Measurements from ENCODE around the gene CARD11.
A peak's percentile ranks its signal among the peaks of the same experiment; 100 is the strongest.
"Not testable (repeated sequence)": the region's sequence is repeated elsewhere in the genome, so short reads cannot be mapped to it uniquely, and the experiment has no call there.

The CARD11 gene

GRCh38 chr7:3055626-3056025 is 12.0 kb upstream of the CARD11 start:
- DNase-seq (no peak), ATAC-seq (replicated peaks) (no peak)
- no peaks in the 10 kb centered on the region for H3K4me1 Mint-ChIP-seq (ENCODE audit: low read depth in 2 of 2)
- H3K27ac Mint-ChIP-seq = no peak overlapping the region
- no peak overlapping the region for H3K4me3 Mint-ChIP-seq
- no peaks in the 10 kb centered on the region for H3K9me3 Mint-ChIP-seq
- no peaks in the 10 kb centered on the region for H3K36me3 Mint-ChIP-seq (ENCODE audit: insufficient read depth)
- H3K27me3 Mint-ChIP-seq = peaks cover 0 to 9% of the 10 kb centered on the region in 2 donors

GRCh38 chr7:3042861-3043489 is 692 bp downstream of the CARD11 start:
- Mint-ChIP-seq H3K9me3 (no peaks in the 10 kb centered on the region), H3K36me3 (ENCODE audit: insufficient read depth) (peaks cover 31% of the 10 kb centered on the region), H3K4me3 (peak overlapping the region; percentile 94 to 97), H3K4me1 (ENCODE audit: low read depth in 2 of 2) (peaks cover 43 to 45% of the 10 kb centered on the region in 2 donors), H3K27me3 (no peaks in the 10 kb centered on the region), H3K27ac (peak overlapping the region; percentile 87 to 95)
- DNase-seq (peak; percentile 45 to 48 (median 46)), ATAC-seq (replicated peaks) (peak; percentile 78)

- no peak for DNase-seq
- H3K4me3 Mint-ChIP-seq = peak overlapping the region; percentile 94 to 97
- ATAC-seq (replicated peaks) = no peak
- no peaks in the 10 kb centered on the region for H3K9me3 Mint-ChIP-seq
- H3K4me1 Mint-ChIP-seq (ENCODE audit: low read depth in 2 of 2) = peaks cover 51% of the 10 kb centered on the region in 2 donors
- H3K36me3 Mint-ChIP-seq (ENCODE audit: insufficient read depth) = peaks cover 34% of the 10 kb centered on the region
- peak overlapping the region; percentile 87 to 95 for H3K27ac Mint-ChIP-seq
- no peaks in the 10 kb centered on the region for H3K27me3 Mint-ChIP-seq
These were observed 1.5 kb downstream of the CARD11 start for GRCh38 chr7:3041986-3042675.

- Mint-ChIP-seq H3K9me3 (no peaks in the 10 kb centered on the region), H3K36me3 (ENCODE audit: insufficient read depth) (peaks cover 36% of the 10 kb centered on the region)
These were observed 3.9 kb downstream of the CARD11 start for GRCh38 chr7:3039787-3040186.

GRCh38 chr7:3038011-3038410 is 5.7 kb downstream of the CARD11 start:
- peaks cover 37% of the 10 kb centered on the region for H3K36me3 Mint-ChIP-seq (ENCODE audit: insufficient read depth)
- ATAC-seq (replicated peaks); DNase-seq; H3K9me3 Mint-ChIP-seq; H3K27me3 Mint-ChIP-seq: not testable (repeated sequence)
- H3K27ac Mint-ChIP-seq = peak overlapping the region; percentile 87 to 95
- H3K4me3 Mint-ChIP-seq = peak overlapping the region; percentile 58 to 97
- H3K4me1 Mint-ChIP-seq (ENCODE audit: low read depth in 2 of 2) = peaks cover 65 to 70% of the 10 kb centered on the region in 2 donors

More at GRCh38 chr7:3039787-3040186, 3.9 kb downstream of the CARD11 start:
- H3K4me3 Mint-ChIP-seq = peak overlapping the region; percentile 58 to 97
- ATAC-seq (replicated peaks) = no peak
- no peaks in the 10 kb centered on the region for H3K27me3 Mint-ChIP-seq
- peak overlapping the region; percentile 87 to 95 for H3K27ac Mint-ChIP-seq
- peaks cover 57 to 60% of the 10 kb centered on the region in 2 donors for H3K4me1 Mint-ChIP-seq (ENCODE audit: low read depth in 2 of 2)
- no peak for DNase-seq

- ATAC-seq (replicated peaks) = no peak
- H3K36me3 Mint-ChIP-seq (ENCODE audit: insufficient read depth) = peaks cover 39% of the 10 kb centered on the region
- no peak for DNase-seq
- peak overlapping the region; percentile 8 to 97 for H3K4me3 Mint-ChIP-seq
- no peaks in the 10 kb centered on the region for H3K9me3 Mint-ChIP-seq
- no peaks in the 10 kb centered on the region for H3K27me3 Mint-ChIP-seq
- peak overlapping the region; percentile 87 to 95 for H3K27ac Mint-ChIP-seq
- peaks cover 65 to 74% of the 10 kb centered on the region in 2 donors for H3K4me1 Mint-ChIP-seq (ENCODE audit: low read depth in 2 of 2)
These were observed 6.4 kb downstream of the CARD11 start for GRCh38 chr7:3037259-3037658.

- H3K36me3 Mint-ChIP-seq (ENCODE audit: insufficient read depth) = peaks cover 50% of the 10 kb centered on the region
These were observed 9.0 kb downstream of the CARD11 start for GRCh38 chr7:3034591-3035150.

GRCh38 chr7:3033581-3033980 is 10.1 kb downstream of the CARD11 start:
- H3K4me3 Mint-ChIP-seq = no peak overlapping the region
- no peaks in the 10 kb centered on the region for H3K9me3 Mint-ChIP-seq
- H3K4me1 Mint-ChIP-seq (ENCODE audit: low read depth in 2 of 2) = peaks cover 57 to 59% of the 10 kb centered on the region in 2 donors
- H3K36me3 Mint-ChIP-seq (ENCODE audit: insufficient read depth) = peaks cover 44% of the 10 kb centered on the region
- no peak for DNase-seq
- no peak for ATAC-seq (replicated peaks)
- peak overlapping the region in 1 of 2 donors; percentile 3 for H3K27ac Mint-ChIP-seq
- no peaks in the 10 kb centered on the region for H3K27me3 Mint-ChIP-seq

More at GRCh38 chr7:3034591-3035150, 9.0 kb downstream of the CARD11 start:
- Mint-ChIP-seq H3K4me1 (ENCODE audit: low read depth in 2 of 2) (peaks cover 56 to 57% of the 10 kb centered on the region in 2 donors), H3K27me3 (no peaks in the 10 kb centered on the region), H3K4me3 (no peak overlapping the region), H3K9me3 (no peaks in the 10 kb centered on the region), H3K27ac (peak overlapping the region; percentile 3 to 70)
- ATAC-seq (replicated peaks) (no peak), DNase-seq (no peak)

GRCh38 chr7:3033136-3033535 is 10.5 kb downstream of the CARD11 start:
- ATAC-seq (replicated peaks) = no peak
- Mint-ChIP-seq H3K27me3 (no peaks in the 10 kb centered on the region), H3K9me3 (no peaks in the 10 kb centered on the region), H3K27ac (peak overlapping the region; percentile 3 to 51), H3K36me3 (ENCODE audit: insufficient read depth) (peaks cover 40% of the 10 kb centered on the region), H3K4me1 (ENCODE audit: low read depth in 2 of 2) (peaks cover 57 to 59% of the 10 kb centered on the region in 2 donors), H3K4me3 (no peak overlapping the region)
- no peak for DNase-seq

- Mint-ChIP-seq H3K4me1 (ENCODE audit: low read depth in 2 of 2) (peaks cover 57 to 60% of the 10 kb centered on the region in 2 donors), H3K27me3 (no peaks in the 10 kb centered on the region), H3K36me3 (ENCODE audit: insufficient read depth) (peaks cover 42% of the 10 kb centered on the region), H3K9me3 (no peaks in the 10 kb centered on the region), H3K4me3 (no peak overlapping the region), H3K27ac (peak overlapping the region; percentile 22 to 51)
- ATAC-seq (replicated peaks) (no peak), DNase-seq (no peak)
These were observed 11.4 kb downstream of the CARD11 start for GRCh38 chr7:3032256-3032655.

- Mint-ChIP-seq H3K9me3 (no peaks in the 10 kb centered on the region), H3K27ac (peak overlapping the region; percentile 91 to 93), H3K27me3 (no peaks in the 10 kb centered on the region), H3K4me1 (ENCODE audit: low read depth in 2 of 2) (peaks cover 49 to 57% of the 10 kb centered on the region in 2 donors), H3K4me3 (peak overlapping the region; percentile 11 to 48), H3K36me3 (ENCODE audit: insufficient read depth) (peaks cover 58% of the 10 kb centered on the region)
- ATAC-seq (replicated peaks) (no peak), DNase-seq (no peak)
These were observed 14.5 kb downstream of the CARD11 start for GRCh38 chr7:3029138-3029537.

GRCh38 chr7:3028758-3029093 is 14.9 kb downstream of the CARD11 start:
- Mint-ChIP-seq H3K36me3 (ENCODE audit: insufficient read depth) (peaks cover 58% of the 10 kb centered on the region), H3K9me3 (no peaks in the 10 kb centered on the region), H3K27ac (peak overlapping the region; percentile 91 to 93), H3K27me3 (no peaks in the 10 kb centered on the region), H3K4me3 (peak overlapping the region; percentile 48 to 63), H3K4me1 (ENCODE audit: low read depth in 2 of 2) (peaks cover 53 to 61% of the 10 kb centered on the region in 2 donors)
- ATAC-seq (replicated peaks) (no peak), DNase-seq (no peak)

GRCh38 chr7:3028071-3028757 is 15.5 kb downstream of the CARD11 start:
- ATAC-seq (replicated peaks) = peak; percentile 44
- peak overlapping the region; percentile 48 to 63 for H3K4me3 Mint-ChIP-seq

More at GRCh38 chr7:3028071-3028757, 15.5 kb downstream of the CARD11 start:
- no peaks in the 10 kb centered on the region for H3K9me3 Mint-ChIP-seq
- peaks cover 54% of the 10 kb centered on the region for H3K36me3 Mint-ChIP-seq (ENCODE audit: insufficient read depth)
- peak overlapping the region; percentile 91 to 93 for H3K27ac Mint-ChIP-seq
- H3K27me3 Mint-ChIP-seq = no peaks in the 10 kb centered on the region
- no peak for DNase-seq
- peaks cover 49 to 58% of the 10 kb centered on the region in 2 donors for H3K4me1 Mint-ChIP-seq (ENCODE audit: low read depth in 2 of 2)

Measured in effector memory CD8-positive, alpha-beta T cell (primary cell).